HepG2 (cell line): Measurements from ENCODE around the gene MARCHF11.

Source experiments
- MED1 ChIP-seq: sonication (generic); formaldehyde crosslinking; IDR thresholded peaks from 2 replicates; pipeline ENCODE4 v1.4.0; 2020; ENCODE audit warnings: missing genetic modification reagents
- POLR2A ChIP-seq, 2 experiments: IDR thresholded peaks; 2 replicates each; pipeline ENCODE4 v1.6.1; 2011; ENCODE audit warnings: low read depth in 2 of 2, low read length in 2 of 2, mild to moderate bottlenecking in 1 of 2, moderate library complexity in 1 of 2; ENCODE audit not compliant: insufficient read depth in 1 of 2

DNA sequence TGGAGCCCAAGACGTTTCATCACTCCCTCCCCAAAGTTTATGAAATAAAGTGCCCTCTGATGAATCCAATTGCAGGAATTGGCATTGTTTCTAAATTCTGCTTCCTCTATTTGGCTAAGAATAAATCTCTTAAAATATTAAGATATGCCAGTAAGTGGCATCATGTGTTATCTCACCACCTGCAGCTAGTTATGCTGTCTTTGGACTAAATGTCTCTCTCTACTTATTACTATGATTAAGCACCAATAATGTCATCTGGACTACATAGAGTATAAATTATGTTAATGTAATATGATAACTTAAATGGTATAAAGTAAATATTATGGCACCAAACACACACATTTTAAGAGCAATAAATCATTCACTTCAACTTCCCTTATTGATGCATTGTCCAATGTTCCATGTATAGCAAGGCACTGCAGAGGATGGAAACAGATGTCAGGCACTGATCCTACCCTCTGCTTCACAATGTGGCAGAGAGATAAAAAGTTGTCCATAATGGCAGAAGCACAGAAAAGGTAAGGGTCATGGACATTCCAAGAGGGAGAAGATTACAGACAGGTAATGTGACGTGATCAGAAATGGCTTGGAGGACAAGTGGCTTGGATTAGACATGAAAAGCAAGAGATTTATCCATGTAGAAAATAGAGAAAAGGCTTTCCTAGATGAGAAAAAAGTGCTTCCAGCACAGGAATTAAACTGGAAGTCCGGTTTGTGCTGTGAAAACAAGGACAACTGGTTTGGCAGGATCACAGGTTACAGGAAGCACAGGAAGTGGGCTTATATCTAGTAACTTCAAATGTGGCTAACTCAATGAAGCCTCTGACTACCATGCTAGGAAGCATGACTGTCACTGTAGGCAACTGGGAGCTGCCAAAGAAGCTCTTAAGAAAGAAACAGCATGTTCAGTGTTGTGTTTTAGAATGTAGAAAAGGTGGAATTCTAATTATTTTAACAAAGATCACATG lies 26.7 kb downstream of the MARCHF11 start:
- TF ChIP-seq POLR2A (IDR thresholded peaks at IDR 0.05; ENCODE audit: insufficient read depth in 1 of 2, low read depth in 2 of 2, low read length in 2 of 2) (no peak), MED1 (no peak)
